ENCODE measurements around the gene ADGRG3. TPM values are rescaled to one million over a fixed set of nuclear protein-coding genes. Genes with fewer than 3 reads are reported as not detected.

The ADGRG3 gene
- total and polyA plus RNA-seq, 4 donors: 1.8 to 66.2 (median 9.4) TPM

DNA sequence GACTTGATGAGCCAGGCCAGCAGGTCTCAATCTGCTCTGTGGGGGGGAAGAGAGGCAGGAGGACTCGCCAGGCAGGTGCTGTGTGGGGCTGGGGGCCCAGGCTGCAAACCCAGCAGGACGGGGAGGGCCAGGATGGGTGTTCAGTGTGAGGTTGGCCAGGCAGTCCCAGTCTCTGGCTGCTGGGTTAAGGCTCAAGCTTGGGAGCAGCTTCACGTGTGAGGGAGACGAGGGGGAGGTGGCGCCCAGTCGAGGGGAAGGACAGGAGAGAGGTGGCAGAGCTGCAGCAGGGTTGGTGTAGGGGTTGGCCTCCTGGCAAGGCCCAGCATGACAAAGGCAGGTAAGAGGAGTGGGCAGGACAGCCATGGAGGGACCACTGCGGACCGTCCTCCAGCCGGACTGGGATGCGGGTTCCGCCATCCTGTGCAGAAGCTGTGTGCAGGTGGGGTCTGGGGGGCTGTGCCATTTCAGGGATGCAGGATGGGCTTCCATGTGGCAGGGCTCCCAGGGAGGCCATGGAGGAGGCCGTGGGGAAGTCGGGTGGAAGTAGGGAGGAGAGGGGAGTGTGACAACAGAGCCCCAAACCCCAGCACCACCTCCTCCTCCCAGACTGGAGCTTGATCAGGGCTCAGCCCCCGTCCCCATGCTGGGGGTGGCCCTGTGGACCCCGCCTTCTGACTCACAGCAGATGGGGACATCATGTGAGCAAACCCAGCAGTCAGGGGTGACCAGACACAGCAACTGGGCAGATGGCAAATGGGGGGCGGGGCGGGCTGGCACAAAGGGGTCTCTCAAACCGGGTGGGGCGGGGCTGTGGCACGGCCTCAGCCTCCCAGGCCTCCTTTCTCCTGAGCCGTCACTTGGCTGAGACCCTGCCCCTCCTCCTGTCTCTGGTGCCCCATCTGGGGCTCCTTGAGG is 36.9 kb upstream of the ADGRG3 start:
- H3K4me1 ChIP-seq (ENCODE audit: control insufficient read depth in 5 of 5, insufficient read depth in 5 of 5, low read length in 5 of 5): peaks cover 0 to 31% (median 4%) of the 10 kb centered on the region in 5 donors
- no peak overlapping the region for H3K9ac ChIP-seq (ENCODE audit: insufficient read depth in 1 of 2, low read length in 2 of 2)
- H3K27ac ChIP-seq (ENCODE audit: low read depth in 1 of 2, low read length in 1 of 2): no peak overlapping the region
- H3K27me3 ChIP-seq (ENCODE audit: control insufficient read depth in 3 of 3, insufficient read depth in 3 of 3, low read length in 2 of 3): peaks cover 0 to 3% (median 0%) of the 10 kb centered on the region in 3 donors
- 72 to 87% methylated on average over 21 of the region's 21 CpGs for WGBS, 2 donors
- TF ChIP-seq, protein P1, sequence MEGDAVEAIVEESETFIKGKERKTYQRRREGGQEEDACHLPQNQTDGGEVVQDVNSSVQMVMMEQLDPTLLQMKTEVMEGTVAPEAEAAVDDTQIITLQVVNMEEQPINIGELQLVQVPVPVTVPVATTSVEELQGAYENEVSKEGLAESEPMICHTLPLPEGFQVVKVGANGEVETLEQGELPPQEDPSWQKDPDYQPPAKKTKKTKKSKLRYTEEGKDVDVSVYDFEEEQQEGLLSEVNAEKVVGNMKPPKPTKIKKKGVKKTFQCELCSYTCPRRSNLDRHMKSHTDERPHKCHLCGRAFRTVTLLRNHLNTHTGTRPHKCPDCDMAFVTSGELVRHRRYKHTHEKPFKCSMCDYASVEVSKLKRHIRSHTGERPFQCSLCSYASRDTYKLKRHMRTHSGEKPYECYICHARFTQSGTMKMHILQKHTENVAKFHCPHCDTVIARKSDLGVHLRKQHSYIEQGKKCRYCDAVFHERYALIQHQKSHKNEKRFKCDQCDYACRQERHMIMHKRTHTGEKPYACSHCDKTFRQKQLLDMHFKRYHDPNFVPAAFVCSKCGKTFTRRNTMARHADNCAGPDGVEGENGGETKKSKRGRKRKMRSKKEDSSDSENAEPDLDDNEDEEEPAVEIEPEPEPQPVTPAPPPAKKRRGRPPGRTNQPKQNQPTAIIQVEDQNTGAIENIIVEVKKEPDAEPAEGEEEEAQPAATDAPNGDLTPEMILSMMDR (IDR thresholded peaks at IDR 0.05; ENCODE audit: control extremely low read depth, extremely low read depth): no peak
- no peak overlapping the region for H3K4me3 ChIP-seq
- ATAC-seq (ENCODE audit: insufficient read depth, low FRiP score): no peak
- no peaks in the 10 kb centered on the region for H3K9me3 ChIP-seq (ENCODE audit: control insufficient read depth in 4 of 4, insufficient read depth in 3 of 4, low read length in 3 of 4)
- H3K36me3 ChIP-seq (ENCODE audit: control insufficient read depth in 4 of 4, insufficient read depth in 4 of 4, low read length in 4 of 4): no peaks in the 10 kb centered on the region
- no peak for DNase-seq

DNA sequence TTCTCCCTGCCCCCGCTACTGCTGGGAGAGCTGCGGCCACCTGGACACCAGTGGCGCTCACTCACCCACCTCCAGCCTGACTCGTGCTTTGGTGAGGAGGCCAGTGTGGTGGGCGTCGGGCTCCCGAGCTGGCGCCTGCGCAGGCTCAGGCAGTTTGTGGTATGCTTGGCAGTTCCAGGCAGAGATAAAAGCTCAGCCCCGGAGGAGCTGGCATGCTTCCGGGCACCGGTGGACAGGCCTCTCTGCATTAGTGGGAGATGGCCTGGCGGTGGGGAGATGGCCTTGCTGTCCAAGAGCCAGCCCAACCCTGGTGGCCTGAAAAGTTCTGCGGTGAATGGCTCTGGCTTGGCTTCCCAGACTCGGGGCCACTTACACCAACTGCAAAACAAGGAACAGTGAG is 35.5 kb upstream of the ADGRG3 start:
- Histone ChIP-seq H3K27me3 (ENCODE audit: control insufficient read depth in 3 of 3, insufficient read depth in 3 of 3, low read length in 2 of 3) (peaks cover 0 to 3% (median 0%) of the 10 kb centered on the region in 3 donors), H3K4me3 (no peak overlapping the region)
- ATAC-seq (ENCODE audit: insufficient read depth, low FRiP score): no peak

DNA sequence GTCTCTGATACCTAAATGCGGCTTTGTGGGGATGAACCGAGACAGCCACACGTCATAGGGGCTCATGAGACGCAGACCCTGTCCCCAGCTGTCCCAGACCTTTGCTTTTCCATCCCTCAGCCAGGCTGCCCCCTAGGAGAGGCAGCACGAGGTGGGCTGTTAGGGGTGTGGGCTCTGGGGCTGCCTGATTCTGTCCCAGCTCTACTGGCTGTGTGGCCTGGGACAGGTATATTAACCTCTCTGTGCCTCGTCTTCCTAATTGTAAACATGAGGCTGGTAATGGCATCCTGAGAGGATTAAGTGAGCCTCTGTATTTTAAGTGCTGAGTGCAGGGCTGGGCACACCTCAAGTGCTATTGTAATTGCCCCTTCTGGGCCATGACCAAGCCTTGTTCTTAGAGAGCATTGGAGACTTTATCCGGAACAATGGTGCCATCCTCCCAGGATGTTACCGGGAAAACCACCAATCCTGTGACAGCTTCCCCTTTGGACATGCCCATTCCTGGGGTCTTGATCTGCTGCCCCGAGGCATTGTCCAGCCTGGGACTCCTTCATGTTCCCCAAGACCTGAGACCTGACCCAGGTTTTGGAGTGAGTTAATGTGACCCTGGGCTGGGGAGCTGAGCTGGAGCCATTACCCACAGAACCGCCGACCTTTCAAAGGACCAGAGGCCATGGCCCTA is 34.6 kb upstream of the ADGRG3 start:
- Histone ChIP-seq H3K27me3 (ENCODE audit: control insufficient read depth in 3 of 3, insufficient read depth in 3 of 3, low read length in 2 of 3) (peaks cover 0 to 3% (median 0%) of the 10 kb centered on the region in 3 donors), H3K9ac (ENCODE audit: insufficient read depth in 1 of 2, low read length in 2 of 2) (no peak overlapping the region), H3K36me3 (ENCODE audit: control insufficient read depth in 4 of 4, insufficient read depth in 4 of 4, low read length in 4 of 4) (no peaks in the 10 kb centered on the region), H3K4me3 (no peak overlapping the region), H3K9me3 (ENCODE audit: control insufficient read depth in 4 of 4, insufficient read depth in 3 of 4, low read length in 3 of 4) (no peaks in the 10 kb centered on the region), H3K4me1 (ENCODE audit: control insufficient read depth in 5 of 5, insufficient read depth in 5 of 5, low read length in 5 of 5) (peaks cover 0 to 36% (median 13%) of the 10 kb centered on the region in 5 donors), H3K27ac (ENCODE audit: low read depth in 1 of 2, low read length in 1 of 2) (no peak overlapping the region)
- TF ChIP-seq, protein P1 (IDR thresholded peaks at IDR 0.05; ENCODE audit: control extremely low read depth, extremely low read depth): no peak
- 92 to 95% methylated on average over 11 of the region's 11 CpGs for WGBS, 2 donors
- ATAC-seq (ENCODE audit: insufficient read depth, low FRiP score): no peak
- no peak for DNase-seq

More for the DNA sequence above, 35.5 kb upstream of the ADGRG3 start:
- DNase-seq: no peak
- Histone ChIP-seq H3K27ac (ENCODE audit: low read depth in 1 of 2, low read length in 1 of 2) (no peak overlapping the region), H3K9me3 (ENCODE audit: control insufficient read depth in 4 of 4, insufficient read depth in 3 of 4, low read length in 3 of 4) (no peaks in the 10 kb centered on the region), H3K9ac (ENCODE audit: insufficient read depth in 1 of 2, low read length in 2 of 2) (no peak overlapping the region), H3K36me3 (ENCODE audit: control insufficient read depth in 4 of 4, insufficient read depth in 4 of 4, low read length in 4 of 4) (no peaks in the 10 kb centered on the region), H3K4me1 (ENCODE audit: control insufficient read depth in 5 of 5, insufficient read depth in 5 of 5, low read length in 5 of 5) (peaks cover 0 to 36% (median 11%) of the 10 kb centered on the region in 5 donors)
- WGBS, 2 donors: 58 to 74% methylated on average over 15 of the region's 15 CpGs
- TF ChIP-seq, protein P1 (IDR thresholded peaks at IDR 0.05; ENCODE audit: control extremely low read depth, extremely low read depth): no peak

All from lung (tissue), 12 donors.